ENCODE measurements around the gene ACKR1.
A peak's percentile ranks its signal among the peaks of the same experiment; 100 is the strongest.

ACKR1 gene

GRCh38 chr1:159171254-159171687 is 33.4 kb upstream of the ACKR1 start, which contains the start of gene CADM3:
TSS of gene CADM3 (plus strand) at chr1:159171615. CDS start at chr1:159171766, 151 bp downstream.
- no peak for DNase-seq (ENCODE audit: low read depth, low spot score)
- Histone ChIP-seq H3K36me3 (ENCODE audit: insufficient read depth, low read length) (no peaks in the 10 kb centered on the region), H3K27ac (no peak within 1 kb of the TSS), H3K9ac (ENCODE audit: insufficient read length) (no peak within 1 kb of the TSS), H3K9me3 (ENCODE audit: low read depth, low read length) (no peaks in the 10 kb centered on the region), H3K4me3 (no peak within 1 kb of the TSS)
- TF ChIP-seq FOXP2 (optimal IDR thresholded peaks at IDR 0.05; ENCODE audit: control extremely low read depth, extremely low read length, insufficient read depth) = no peak
- no peak for TF ChIP-seq POLR2AphosphoS5 (IDR thresholded peaks at IDR 0.05; ENCODE audit: borderline replicate concordance, low read depth, low read length)
- TF ChIP-seq EZH2 (IDR thresholded peaks at IDR 0.05) = no peak

GRCh38 chr1:159171688-159172501 is 32.8 kb upstream of the ACKR1 start:
- H3K9ac ChIP-seq (ENCODE audit: insufficient read length) = no peak overlapping the region
- TF ChIP-seq POLR2AphosphoS5 (IDR thresholded peaks at IDR 0.05; ENCODE audit: borderline replicate concordance, low read depth, low read length) = no peak

DNA sequence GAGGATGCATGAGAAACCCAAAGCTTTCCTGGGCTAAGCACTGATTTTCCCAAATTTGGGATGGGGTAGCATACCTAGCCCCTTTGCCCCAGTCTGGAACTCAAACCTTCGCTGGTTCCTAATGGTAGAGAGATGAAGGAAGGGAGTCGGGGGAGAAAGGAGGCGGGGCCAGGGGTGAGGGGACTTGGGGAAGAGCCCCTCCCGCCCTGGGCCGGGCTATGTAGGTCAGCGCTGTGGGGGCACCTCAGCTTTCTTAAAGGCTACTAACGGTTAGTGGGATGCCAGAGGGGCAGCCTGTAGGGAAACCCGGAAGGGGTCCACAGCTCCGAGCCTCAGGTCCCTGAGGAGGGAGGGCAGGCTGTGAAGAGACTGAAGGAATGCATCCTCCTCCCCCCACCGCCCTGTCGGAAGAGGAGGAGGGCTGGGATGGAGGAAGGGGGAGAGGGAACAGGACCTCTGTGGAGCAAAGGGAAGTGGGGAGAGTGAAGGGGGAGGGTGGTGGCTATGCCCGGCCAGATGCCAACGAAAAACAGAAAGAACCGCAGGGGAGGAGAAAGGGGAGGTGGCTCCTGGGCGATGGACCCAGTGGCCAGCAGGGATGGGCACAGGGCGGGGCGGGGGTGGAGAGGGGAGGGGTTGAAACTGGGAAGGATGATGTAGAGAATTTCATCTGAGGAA is 31.9 kb upstream of the ACKR1 start:
- Histone ChIP-seq H3K4me3 (no peak overlapping the region), H3K9ac (ENCODE audit: insufficient read length) (no peak overlapping the region), H3K9me3 (ENCODE audit: low read depth, low read length) (no peaks in the 10 kb centered on the region), H3K27ac (no peak overlapping the region), H3K36me3 (ENCODE audit: insufficient read depth, low read length) (no peaks in the 10 kb centered on the region)
- TF ChIP-seq EZH2 (IDR thresholded peaks at IDR 0.05) (no peak), POLR2AphosphoS5 (IDR thresholded peaks at IDR 0.05; ENCODE audit: borderline replicate concordance, low read depth, low read length) (no peak)
- no peak for DNase-seq (ENCODE audit: low read depth, low spot score)

More at GRCh38 chr1:159171688-159172501, 32.8 kb upstream of the ACKR1 start:
- no peak for DNase-seq (ENCODE audit: low read depth, low spot score)
- Histone ChIP-seq H3K9me3 (ENCODE audit: low read depth, low read length) (no peaks in the 10 kb centered on the region), H3K27ac (no peak overlapping the region), H3K4me3 (no peak overlapping the region), H3K36me3 (ENCODE audit: insufficient read depth, low read length) (no peaks in the 10 kb centered on the region)

DNA sequence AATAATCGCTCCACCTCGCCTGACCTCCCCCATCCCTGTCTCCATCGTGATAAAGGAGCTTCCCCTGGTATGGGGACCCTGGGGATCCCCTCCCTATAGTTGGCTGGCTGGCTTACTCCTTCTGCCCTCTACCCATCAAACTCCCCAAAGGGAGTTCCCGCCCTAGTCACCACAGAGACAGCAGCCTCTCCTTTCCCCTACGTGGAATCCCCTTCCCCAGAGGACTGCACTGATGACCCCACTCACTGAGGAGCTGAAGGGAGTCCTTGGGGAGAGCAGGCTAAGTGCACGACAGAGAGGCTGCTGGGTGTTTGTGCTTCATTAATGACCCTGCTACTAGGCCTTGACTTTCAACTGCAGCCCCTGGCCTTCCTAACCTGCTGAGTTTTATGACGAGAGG is 31.4 kb upstream of the ACKR1 start:
- DNase-seq (ENCODE audit: low read depth, low spot score) = no peak
- H3K9me3 ChIP-seq (ENCODE audit: low read depth, low read length) = no peaks in the 10 kb centered on the region
- H3K36me3 ChIP-seq (ENCODE audit: insufficient read depth, low read length) = no peaks in the 10 kb centered on the region
- H3K9ac ChIP-seq (ENCODE audit: insufficient read length) = no peak overlapping the region
- H3K4me3 ChIP-seq = no peak overlapping the region
- no peak for TF ChIP-seq POLR2AphosphoS5 (IDR thresholded peaks at IDR 0.05; ENCODE audit: borderline replicate concordance, low read depth, low read length)
- TF ChIP-seq EZH2 (IDR thresholded peaks at IDR 0.05) = no peak
- TF ChIP-seq FOXP2 (optimal IDR thresholded peaks at IDR 0.05; ENCODE audit: control extremely low read depth, extremely low read length, insufficient read depth) = no peak
- H3K27ac ChIP-seq = no peak overlapping the region

- Histone ChIP-seq H3K27ac (no peak overlapping the region), H3K4me3 (no peak overlapping the region), H3K9ac (ENCODE audit: insufficient read length) (no peak overlapping the region), H3K36me3 (ENCODE audit: insufficient read depth, low read length) (no peaks in the 10 kb centered on the region), H3K9me3 (ENCODE audit: low read depth, low read length) (no peaks in the 10 kb centered on the region)
- DNase-seq (ENCODE audit: low read depth, low spot score) = no peak
- TF ChIP-seq EZH2 (IDR thresholded peaks at IDR 0.05) = no peak
- no peak for TF ChIP-seq POLR2AphosphoS5 (IDR thresholded peaks at IDR 0.05; ENCODE audit: borderline replicate concordance, low read depth, low read length)
- TF ChIP-seq FOXP2 (optimal IDR thresholded peaks at IDR 0.05; ENCODE audit: control extremely low read depth, extremely low read length, insufficient read depth) = no peak
These were observed 29.1 kb upstream of the ACKR1 start for GRCh38 chr1:159175571-159175970.

DNA sequence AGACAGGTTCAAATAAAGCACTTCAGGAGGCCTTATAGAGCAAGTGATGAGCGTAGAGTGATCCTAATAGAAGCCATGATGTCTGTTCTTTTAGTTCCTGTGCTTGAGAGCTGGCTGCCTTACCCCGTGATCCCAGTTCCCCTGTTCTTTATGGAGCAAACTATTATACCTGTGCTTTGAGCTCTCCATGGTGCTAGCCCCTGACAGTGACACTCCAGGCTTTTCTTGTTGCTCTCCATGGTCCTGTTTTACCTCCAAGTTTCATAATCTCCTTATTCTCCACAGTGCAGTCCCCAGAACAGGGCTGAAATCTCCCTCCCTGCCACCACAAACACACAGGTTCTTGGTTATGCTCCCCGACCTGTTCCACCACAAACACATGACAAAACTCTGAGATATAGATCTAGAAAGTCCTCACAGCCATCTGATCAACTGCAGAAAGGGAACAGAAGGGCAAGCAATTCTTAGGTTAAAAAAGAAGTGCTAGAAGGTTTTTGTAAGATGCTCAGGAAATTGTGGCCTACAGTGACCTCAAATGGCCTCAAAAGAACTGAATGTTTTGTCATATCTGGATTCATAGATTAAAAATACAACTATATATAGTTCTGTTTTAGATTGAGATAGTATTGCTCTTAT is 27.3 kb upstream of the ACKR1 start:
- no peak overlapping the region for H3K4me3 ChIP-seq
- no peak overlapping the region for H3K9ac ChIP-seq (ENCODE audit: insufficient read length)
- H3K36me3 ChIP-seq (ENCODE audit: insufficient read depth, low read length) = no peaks in the 10 kb centered on the region
- DNase-seq (ENCODE audit: low read depth, low spot score) = peak; percentile 48
- no peak for TF ChIP-seq POLR2AphosphoS5 (IDR thresholded peaks at IDR 0.05; ENCODE audit: borderline replicate concordance, low read depth, low read length)
- no peak for TF ChIP-seq FOXP2 (optimal IDR thresholded peaks at IDR 0.05; ENCODE audit: control extremely low read depth, extremely low read length, insufficient read depth)
- TF ChIP-seq EZH2 (IDR thresholded peaks at IDR 0.05) = no peak
- no peak overlapping the region for H3K27ac ChIP-seq
- no peaks in the 10 kb centered on the region for H3K9me3 ChIP-seq (ENCODE audit: low read depth, low read length)

GRCh38 chr1:159179906-159180305 is 24.8 kb upstream of the ACKR1 start:
- no peak overlapping the region for H3K27ac ChIP-seq
- no peak overlapping the region for H3K9ac ChIP-seq (ENCODE audit: insufficient read length)
- H3K4me3 ChIP-seq = no peak overlapping the region
- H3K36me3 ChIP-seq (ENCODE audit: insufficient read depth, low read length) = no peaks in the 10 kb centered on the region
- no peak for DNase-seq (ENCODE audit: low read depth, low spot score)
- TF ChIP-seq FOXP2 (optimal IDR thresholded peaks at IDR 0.05; ENCODE audit: control extremely low read depth, extremely low read length, insufficient read depth) = no peak
- no peak for TF ChIP-seq EZH2 (IDR thresholded peaks at IDR 0.05)
- no peak for TF ChIP-seq POLR2AphosphoS5 (IDR thresholded peaks at IDR 0.05; ENCODE audit: borderline replicate concordance, low read depth, low read length)
- no peaks in the 10 kb centered on the region for H3K9me3 ChIP-seq (ENCODE audit: low read depth, low read length)

DNA sequence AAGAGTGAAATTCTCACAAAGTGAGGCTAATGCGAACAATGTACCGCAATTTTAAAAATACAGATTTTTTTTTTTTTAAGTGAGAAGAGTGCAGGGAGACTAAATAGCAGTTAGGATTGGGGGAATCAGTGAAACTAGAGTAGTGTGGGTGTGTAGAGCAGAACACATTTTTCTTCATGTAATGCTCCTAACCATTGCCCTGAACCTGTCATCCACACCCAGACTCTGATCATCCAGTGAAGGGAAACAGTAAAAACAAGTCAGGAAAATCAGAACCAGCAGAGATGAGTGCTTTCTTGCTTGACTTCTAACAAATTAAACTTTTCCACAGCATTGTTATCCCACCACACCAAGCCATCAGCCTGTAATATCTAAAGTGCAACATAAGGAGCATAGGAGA is 24.2 kb upstream of the ACKR1 start:
- TF ChIP-seq EZH2 (IDR thresholded peaks at IDR 0.05) (no peak), FOXP2 (optimal IDR thresholded peaks at IDR 0.05; ENCODE audit: control extremely low read depth, extremely low read length, insufficient read depth) (no peak), POLR2AphosphoS5 (IDR thresholded peaks at IDR 0.05; ENCODE audit: borderline replicate concordance, low read depth, low read length) (no peak)
- H3K27ac ChIP-seq = no peak overlapping the region
- H3K9ac ChIP-seq (ENCODE audit: insufficient read length) = no peak overlapping the region
- H3K4me3 ChIP-seq = no peak overlapping the region
- no peaks in the 10 kb centered on the region for H3K9me3 ChIP-seq (ENCODE audit: low read depth, low read length)
- no peak for DNase-seq (ENCODE audit: low read depth, low spot score)
- H3K36me3 ChIP-seq (ENCODE audit: insufficient read depth, low read length) = no peaks in the 10 kb centered on the region
